Stimulated activated CD4-positive, alpha-beta T cell treated with anti-CD3 and anti-CD28 coated beads, Interleukin-4, amount 100 ng/mL, for 24 hours (primary cell): ENCODE results near the gene ANKHD1.

Source experiments
- DNase-seq: peaks from one replicate; pipeline ENCODE4 v3.0.0-alpha.2; 2020

ANKHD1 gene, protein sequence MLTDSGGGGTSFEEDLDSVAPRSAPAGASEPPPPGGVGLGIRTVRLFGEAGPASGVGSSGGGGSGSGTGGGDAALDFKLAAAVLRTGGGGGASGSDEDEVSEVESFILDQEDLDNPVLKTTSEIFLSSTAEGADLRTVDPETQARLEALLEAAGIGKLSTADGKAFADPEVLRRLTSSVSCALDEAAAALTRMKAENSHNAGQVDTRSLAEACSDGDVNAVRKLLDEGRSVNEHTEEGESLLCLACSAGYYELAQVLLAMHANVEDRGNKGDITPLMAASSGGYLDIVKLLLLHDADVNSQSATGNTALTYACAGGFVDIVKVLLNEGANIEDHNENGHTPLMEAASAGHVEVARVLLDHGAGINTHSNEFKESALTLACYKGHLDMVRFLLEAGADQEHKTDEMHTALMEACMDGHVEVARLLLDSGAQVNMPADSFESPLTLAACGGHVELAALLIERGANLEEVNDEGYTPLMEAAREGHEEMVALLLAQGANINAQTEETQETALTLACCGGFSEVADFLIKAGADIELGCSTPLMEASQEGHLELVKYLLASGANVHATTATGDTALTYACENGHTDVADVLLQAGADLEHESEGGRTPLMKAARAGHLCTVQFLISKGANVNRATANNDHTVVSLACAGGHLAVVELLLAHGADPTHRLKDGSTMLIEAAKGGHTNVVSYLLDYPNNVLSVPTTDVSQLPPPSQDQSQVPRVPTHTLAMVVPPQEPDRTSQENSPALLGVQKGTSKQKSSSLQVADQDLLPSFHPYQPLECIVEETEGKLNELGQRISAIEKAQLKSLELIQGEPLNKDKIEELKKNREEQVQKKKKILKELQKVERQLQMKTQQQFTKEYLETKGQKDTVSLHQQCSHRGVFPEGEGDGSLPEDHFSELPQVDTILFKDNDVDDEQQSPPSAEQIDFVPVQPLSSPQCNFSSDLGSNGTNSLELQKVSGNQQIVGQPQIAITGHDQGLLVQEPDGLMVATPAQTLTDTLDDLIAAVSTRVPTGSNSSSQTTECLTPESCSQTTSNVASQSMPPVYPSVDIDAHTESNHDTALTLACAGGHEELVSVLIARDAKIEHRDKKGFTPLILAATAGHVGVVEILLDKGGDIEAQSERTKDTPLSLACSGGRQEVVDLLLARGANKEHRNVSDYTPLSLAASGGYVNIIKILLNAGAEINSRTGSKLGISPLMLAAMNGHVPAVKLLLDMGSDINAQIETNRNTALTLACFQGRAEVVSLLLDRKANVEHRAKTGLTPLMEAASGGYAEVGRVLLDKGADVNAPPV (N-terminal part only)

DNA sequence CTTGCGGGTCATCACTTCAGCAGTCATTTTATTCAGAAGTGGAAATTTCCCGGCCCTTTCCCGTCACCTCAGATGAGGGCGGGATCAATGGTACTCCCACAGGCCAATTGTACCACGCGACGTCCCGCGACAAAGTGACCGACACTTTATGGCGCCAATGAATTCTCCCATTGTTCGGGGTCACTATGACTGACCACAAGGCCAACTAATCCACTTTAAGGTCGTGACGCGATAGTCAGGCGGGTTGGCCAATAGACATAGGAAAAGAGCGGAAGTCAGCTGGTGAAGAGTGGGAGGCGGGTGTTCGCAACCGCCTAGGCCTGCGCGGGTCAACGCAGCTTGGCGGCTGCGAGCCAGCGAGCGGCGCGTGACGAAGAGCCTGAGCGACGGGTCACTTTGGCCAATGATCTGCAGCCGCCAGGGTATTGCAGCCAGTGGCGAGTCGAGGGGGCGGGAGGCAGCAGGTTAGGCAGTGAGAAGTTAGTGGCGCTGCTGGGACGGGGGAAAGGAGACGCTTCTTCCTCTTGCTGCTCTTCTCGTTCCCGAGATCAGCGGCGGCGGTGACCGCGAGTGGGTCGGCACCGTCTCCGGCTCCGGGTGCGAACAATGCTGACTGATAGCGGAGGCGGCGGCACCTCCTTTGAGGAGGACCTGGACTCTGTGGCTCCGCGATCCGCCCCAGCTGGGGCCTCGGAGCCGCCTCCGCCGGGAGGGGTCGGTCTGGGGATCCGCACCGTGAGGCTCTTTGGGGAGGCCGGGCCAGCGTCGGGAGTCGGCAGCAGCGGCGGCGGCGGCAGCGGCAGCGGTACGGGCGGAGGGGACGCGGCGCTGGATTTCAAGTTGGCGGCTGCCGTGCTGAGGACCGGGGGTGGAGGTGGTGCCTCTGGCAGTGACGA lies at the start of gene ANKHD1:
Gene ANKHD1, plus strand, starts transcription at position 472 of the 896 bp plus-strand sequence. Its CDS starts 135 bp downstream, at position 607.
- peak; percentile 97 for DNase-seq

DNA sequence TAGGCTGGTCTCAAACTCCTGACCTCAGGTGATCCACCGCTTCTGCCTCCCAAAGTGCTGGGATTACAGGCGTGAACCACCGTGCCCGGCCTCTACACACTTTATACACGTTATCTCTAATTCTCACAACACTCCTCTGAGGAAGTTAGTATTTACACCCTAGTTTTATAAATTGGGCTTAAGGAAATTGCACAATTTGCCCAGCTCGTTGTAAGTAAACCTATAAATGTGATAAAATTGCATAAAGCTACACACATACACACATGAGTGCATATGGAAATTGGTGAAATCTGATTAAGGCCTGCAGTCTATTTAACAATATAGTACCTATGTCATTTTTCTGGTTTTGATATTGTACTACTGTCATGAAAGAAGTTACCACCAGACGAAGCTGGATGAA lies 46.1 kb upstream of the ANKHD1 start:
- DNase-seq, result no peak

DNA sequence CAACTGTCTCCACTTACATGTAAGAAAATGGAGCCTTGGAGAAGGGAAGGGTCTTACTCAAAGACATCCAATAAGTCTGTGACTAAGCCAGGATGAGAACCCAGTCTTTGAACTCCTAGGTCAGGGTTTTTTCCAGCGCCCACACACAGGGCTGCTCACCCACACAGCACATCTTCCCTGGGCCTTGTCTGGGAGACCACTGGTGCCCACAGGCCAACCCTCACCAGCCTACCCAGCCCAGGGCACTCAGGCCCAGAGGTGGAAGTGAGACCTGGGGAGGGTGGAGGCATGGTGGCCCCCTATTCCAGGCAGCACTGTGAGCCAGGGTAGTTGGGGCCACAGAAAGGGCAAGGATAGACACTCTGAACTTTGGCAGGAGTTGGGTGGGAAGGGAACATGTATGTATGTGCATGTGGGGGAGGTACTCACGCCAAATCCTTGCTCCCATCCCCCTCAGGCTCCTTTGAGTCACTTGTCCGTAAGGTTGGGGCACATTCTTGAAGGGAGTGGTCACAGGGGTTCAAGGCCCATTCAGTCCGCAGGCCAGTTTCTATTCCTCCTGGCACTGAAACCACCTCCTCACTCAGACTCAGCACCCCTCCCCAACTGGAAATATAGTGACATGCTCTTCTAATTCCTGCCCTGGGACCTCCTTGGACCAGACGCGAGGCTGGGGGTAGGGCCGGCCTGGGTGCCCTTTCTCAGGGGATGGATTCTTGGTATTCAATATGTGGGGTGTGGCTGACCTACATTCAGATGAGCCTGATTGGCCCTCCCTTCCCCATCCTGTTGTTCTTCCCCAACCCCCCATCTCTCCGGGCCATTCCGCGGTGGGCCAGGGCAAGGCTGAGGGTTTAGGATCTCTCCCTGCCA lies 44.5 kb upstream of the ANKHD1 start:
- no peak for DNase-seq

DNA sequence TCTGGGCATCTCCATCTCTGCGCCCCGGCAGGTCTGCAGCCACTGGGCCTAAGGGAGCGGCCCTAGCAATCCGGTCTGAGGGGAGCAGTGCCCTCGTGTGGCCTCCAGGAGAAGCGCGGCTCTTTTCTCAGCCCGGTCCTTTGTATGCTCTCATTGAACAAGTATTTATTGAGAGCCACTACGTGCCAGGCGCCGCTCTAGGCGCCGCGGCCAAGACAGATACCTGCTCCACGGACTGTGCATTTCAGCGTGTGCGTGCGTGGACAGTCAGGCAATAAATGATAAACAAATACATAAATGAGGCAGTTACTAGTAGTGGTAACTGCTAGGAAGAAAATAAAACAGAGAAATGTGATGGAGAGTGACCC lies 43.9 kb upstream of the ANKHD1 start:
- peak; percentile 77 for DNase-seq

DNA sequence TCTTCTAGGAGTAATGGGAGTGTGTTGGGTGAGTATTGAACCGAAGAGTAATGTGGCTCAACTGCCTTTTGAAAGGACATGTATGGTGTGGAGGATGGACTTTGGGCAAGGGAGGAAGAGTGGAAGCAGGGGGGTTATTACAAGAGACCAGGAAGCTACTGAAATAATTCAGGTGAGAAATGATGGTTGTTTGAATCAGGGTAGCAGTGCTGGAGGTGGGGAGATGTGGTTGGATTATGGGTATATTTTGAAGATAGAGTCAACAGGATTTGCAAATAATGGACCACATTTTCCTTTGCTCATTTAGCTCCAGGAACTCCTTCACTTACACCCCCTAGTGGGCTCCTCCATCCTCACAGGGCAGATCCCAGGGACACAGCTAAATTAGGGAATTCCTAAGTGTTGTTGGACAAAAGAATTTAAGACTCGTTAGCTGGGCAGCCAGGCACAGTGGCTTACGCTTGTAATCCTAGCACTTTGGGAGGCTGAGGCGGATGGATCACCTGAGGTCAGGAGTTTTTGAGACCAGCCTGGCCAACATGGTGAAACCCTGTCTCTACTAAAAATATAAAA lies 42.8 kb upstream of the ANKHD1 start:
- DNase-seq, result no peak

DNA sequence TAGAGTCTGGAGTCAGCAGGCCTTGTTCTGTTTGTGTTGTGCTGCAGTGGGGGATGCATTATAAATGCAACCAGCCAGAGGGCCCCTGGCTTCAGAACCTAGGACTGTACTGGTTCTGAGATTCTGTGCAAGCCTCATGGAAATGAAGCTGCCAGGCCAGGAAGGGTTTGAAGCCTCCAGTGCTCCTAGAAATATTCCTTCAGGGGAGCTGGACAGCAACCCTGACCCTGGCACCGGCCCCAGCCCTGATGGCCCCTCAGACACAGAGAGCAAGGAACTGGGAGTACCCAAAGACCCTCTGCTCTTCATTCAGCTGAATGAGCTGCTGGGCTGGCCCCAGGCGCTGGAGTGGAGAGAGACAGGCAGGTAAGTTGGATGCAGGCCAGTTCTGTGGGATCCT lies 41.5 kb upstream of the ANKHD1 start, which contains the start of gene SLC4A9:
Gene SLC4A9, plus strand, starts transcription at position 94 of the 400 bp plus-strand sequence. Its CDS starts 43 bp downstream, at position 137.
- no peak for DNase-seq

DNA sequence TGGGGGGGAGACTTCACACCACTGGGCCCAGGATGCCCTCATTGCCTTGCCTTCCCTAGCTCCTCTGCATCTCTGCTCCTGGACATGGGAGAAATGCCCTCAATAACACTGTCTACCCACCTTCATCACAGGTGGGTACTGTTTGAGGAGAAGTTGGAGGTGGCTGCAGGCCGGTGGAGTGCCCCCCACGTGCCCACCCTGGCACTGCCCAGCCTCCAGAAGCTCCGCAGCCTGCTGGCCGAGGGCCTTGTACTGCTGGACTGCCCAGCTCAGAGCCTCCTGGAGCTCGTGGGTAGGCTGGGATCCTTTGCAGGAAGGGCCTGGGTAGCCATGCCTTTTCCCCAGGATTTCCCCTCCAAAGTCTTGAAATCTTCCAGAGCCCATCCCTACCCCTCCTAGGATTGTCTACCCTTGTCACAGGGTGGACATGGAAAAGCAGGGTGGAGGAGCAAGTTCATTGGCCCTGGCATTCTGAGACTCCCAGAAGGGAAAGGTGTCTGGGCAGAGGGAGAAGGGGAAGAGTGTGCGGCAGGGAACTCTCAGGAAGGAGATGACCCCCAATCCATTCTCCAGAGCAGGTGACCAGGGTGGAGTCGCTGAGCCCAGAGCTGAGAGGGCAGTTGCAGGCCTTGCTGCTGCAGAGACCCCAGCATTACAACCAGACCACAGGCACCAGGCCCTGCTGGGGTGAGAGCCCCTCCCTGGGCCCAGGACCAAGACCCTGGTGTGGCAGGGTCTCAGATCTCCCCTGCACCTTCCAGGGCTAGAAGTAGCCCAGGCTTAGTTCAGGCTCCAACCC lies 40.8 kb upstream of the ANKHD1 start:
- DNase-seq, result no peak

DNA sequence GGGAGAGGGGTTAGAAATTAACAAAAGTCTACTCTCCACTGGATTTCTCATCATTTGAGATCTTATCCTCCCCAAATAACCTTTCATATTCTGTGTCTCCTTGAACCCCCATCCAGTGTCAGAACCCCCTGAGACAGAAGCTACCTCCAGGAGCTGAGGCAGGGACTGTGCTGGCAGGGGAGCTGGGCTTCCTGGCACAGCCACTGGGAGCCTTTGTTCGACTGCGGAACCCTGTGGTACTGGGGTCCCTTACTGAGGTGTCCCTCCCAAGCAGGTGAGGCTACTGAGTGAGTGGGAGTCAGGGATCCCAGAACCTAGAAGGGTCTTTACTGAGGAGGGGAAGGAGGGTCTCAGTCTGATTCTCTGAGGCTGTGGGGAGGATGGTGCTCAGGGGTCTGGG lies 39.7 kb upstream of the ANKHD1 start:
- DNase-seq, result no peak

DNA sequence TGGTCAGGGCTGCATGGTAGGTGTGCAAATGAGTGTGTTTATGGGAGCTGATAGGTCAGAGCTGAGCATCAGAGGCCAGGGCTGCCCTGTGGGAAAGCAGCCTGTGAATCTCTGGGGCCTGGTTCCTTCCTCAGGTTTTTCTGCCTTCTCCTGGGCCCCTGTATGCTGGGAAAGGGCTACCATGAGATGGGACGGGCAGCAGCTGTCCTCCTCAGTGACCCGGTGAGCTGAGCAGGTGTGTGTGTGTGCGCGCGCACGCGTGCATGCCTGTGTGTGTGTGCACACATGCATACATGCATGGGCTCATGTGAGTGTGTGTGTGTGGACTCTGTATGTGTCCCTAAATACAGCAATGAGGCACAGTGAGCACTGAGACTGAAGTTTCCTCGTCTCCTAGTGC lies 39.3 kb upstream of the ANKHD1 start:
- no peak for DNase-seq

DNA sequence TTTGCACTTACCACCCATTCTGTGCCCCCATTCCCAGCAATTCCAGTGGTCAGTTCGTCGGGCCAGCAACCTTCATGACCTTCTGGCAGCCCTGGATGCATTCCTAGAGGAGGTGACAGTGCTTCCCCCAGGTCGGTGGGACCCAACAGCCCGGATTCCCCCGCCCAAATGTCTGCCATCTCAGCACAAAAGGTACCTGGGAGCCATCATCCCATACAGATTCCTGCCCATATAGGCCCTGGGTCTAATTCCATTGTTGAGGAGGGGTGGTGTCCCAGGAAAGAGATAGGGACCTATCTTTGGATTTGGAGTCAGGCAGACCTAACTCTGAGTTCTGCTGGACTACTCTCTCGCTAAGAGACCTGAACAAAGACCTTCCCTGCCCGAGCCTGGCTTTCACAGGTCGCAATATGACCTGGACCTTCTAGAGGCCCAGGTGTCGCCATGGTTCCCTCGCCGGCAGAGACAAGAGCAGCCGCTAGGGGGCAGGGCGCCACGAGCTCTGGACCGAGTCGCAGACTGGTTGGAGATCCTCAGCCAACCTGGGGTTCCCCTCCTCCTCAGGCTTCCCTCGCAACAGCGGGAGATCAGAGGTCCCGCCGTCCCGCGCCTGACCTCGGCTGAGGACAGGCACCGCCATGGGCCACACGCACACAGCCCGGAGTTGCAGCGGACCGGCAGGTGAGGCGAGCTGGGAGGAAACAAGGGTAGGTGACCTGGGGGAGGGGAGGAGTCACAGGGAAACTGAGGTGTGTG lies 38.6 kb upstream of the ANKHD1 start:
- peak; percentile 86 for DNase-seq

DNA sequence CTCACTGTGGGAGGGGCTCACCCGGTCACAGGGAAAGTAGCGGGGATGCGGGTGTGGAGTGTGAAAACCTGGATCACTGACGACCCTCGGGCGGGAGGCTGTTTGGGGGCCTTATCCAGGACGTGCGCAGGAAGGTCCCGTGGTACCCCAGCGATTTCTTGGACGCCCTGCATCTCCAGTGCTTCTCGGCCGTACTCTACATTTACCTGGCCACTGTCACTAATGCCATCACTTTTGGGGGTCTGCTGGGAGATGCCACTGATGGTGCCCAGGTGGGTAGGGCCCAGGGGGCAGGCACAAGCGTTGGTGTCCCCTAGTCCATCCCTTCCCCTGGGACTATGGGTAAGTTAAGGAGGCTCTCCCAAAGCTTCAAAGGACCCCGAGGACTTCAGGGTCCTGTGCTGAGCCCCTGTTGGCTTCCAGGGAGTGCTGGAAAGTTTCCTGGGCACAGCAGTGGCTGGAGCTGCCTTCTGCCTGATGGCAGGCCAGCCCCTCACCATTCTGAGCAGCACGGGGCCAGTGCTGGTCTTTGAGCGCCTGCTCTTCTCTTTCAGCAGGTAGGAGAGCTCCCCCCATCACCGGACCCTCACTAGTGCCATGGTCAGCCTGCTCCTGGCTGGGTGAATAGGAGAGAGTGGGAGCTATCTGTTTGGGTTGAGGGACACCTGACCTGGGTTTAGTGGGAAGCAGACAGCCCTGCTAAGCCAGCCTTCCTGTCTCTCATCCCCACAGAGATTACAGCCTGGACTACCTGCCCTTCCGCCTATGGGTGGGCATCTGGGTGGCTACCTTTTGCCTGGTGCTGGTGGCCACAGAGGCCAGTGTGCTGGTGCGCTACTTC lies 37.8 kb upstream of the ANKHD1 start:
- no peak for DNase-seq

DNA sequence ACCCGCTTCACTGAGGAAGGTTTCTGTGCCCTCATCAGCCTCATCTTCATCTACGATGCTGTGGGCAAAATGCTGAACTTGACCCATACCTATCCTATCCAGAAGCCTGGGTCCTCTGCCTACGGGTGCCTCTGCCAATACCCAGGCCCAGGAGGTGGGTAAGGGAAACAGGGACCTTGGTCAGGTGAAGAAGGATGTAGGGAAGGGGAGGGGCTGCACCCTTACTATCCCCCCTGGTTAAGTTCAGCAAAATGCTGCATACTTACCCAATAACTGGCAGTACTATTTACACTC lies 37.2 kb upstream of the ANKHD1 start:
- no peak for DNase-seq

DNA sequence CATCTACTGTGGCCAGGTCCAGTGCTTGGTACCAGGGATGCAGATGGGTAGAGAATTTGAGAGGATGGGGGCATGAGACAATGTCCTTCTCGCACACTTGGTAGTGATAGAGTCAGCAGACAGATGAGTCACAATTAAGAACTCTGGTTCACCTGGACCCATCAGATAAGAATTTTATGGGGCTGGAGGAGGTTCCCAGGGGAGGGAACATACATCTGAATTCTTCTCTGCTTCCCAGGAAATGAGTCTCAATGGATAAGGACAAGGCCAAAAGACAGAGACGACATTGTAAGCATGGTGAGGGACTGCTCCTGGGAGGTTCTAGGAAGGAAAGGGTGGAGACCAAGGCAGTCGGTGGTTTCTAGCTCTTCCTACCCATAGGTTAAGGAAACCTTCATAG lies 36.4 kb upstream of the ANKHD1 start:
- DNase-seq, result no peak

DNA sequence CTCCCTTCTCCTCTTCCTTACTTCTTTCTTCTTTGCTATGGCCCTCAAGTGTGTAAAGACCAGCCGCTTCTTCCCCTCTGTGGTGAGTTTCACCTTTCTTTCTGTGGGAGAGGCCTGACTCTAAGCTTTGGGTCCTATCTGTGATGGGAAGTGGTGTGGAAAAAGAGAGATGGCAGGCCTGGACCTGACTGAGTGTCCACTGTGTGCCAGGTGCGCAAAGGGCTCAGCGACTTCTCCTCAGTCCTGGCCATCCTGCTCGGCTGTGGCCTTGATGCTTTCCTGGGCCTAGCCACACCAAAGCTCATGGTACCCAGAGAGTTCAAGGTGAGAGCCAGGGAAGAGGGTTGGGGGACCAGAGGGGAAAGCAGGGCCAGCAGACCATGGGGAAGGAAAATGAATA lies 35.7 kb upstream of the ANKHD1 start:
- DNase-seq, result no peak

DNA sequence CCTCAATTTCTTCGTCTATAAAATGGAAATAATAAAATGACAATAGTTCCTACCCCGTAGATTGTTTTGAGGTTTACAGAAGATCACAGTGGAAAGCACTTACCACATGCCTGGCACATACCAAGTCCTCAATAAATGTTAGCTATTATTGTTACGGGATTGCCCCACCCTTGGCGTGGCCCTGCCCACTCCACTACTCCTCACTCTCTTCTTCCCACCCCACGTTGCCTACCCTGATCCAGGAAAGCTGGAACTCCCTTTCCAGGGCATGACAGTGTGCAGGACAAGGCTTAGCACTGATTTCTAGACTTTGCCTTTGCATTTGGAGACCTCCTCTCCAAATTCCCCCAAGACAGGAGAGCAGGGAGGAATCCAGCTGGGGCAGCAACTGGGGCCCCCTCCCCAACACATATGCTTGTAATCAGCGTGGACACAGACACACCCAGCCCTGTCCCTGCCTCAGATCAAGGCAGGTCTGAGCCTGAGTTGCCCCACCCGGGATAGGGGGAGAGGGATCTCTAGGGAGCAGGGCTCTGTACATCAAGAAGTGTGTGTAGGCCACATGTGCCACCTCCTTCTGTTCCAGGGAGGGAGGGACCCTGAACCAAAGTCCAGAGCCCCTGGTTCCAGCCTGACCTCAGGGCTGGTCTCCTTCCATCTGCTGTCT lies 34.9 kb upstream of the ANKHD1 start:
- no peak for DNase-seq

DNA sequence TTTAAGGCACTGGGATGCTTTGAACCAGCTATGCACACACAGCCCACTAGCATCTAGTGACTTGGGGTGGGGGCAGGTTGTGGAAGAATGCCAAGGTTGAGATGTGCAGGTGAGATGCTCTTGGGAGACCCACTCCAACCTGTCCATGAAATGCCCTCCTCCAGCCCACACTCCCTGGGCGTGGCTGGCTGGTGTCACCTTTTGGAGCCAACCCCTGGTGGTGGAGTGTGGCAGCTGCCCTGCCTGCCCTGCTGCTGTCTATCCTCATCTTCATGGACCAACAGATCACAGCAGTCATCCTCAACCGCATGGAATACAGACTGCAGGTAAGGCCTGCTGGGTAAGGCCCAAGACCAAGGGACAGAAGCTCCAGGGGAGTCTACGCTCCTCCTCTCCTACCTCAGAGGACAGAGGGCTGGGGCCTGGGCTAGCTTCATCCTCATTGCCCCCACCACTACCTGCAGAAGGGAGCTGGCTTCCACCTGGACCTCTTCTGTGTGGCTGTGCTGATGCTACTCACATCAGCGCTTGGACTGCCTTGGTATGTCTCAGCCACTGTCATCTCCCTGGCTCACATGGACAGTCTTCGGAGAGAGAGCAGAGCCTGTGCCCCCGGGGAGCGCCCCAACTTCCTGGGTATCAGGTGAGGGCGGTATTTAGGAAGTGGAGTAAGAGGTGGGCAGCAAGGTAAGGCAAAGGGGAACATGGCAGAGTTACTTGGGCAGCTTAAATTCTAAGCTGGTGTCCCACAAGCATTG lies 34.2 kb upstream of the ANKHD1 start:
- DNase-seq, result no peak
